A673 (cell line): ENCODE measurements around the gene GRAMD1C.

ENCODE experiments used
- CTCF ChIP-seq: fragments of 300-800, 200-600 bp; sonication (generic); conservative IDR thresholded peaks from 2 replicates; pipeline ENCODE4 v1.5.1; 2017; ENCODE audit warnings: low read depth, mild to moderate bottlenecking, antibody characterized with exemption, low read length, moderate library complexity, mixed read lengths
- EZH2 ChIP-seq: fragments of 200-600 bp; sonication (generic); IDR thresholded peaks from 2 replicates; pipeline ENCODE4 v1.6.1; 2017; ENCODE audit warnings: borderline replicate concordance, low read depth, mild to moderate bottlenecking, mixed read lengths, antibody characterized with exemption, low read length; ENCODE audit not compliant: poor library complexity, severe bottlenecking

GRCh38 chr3:113791381-113791780 lies 47.2 kb upstream of the GRAMD1C start:
- no peak for TF ChIP-seq CTCF
- TF ChIP-seq EZH2: no peak
